T1000 (cell line): ENCODE data around the gene LRRK2.
"Not testable (repeated sequence)": the region's sequence is repeated elsewhere in the genome, so short reads cannot be mapped to it uniquely, and the experiment has no call there.

Experiments
- DNase-seq: peaks from one replicate; lab custom pipeline; 2025; ENCODE audit warnings: mixed read lengths; lab: John Stamatoyannopoulos, UW

Gene LRRK2

GRCh38 chr12:40248034-40248433, 23.2 kb downstream of the LRRK2 start:
- DNase-seq, result no peak

- no peak for DNase-seq
Measured at GRCh38 chr12:40248585-40249297, 23.9 kb downstream of the LRRK2 start.

GRCh38 chr12:40250652-40251051, 25.9 kb downstream of the LRRK2 start:
- DNase-seq, result not testable (repeated sequence)

GRCh38 chr12:40253936-40254335, 29.1 kb downstream of the LRRK2 start:
- DNase-seq, result no peak

- DNase-seq, result no peak
Measured at GRCh38 chr12:40254455-40255085, 29.8 kb downstream of the LRRK2 start.

- no peak for DNase-seq
Measured at GRCh38 chr12:40258371-40258770, 33.6 kb downstream of the LRRK2 start.

- no peak for DNase-seq
Measured at GRCh38 chr12:40261937-40262336, 37.1 kb downstream of the LRRK2 start.

GRCh38 chr12:40262657-40263056, 37.9 kb downstream of the LRRK2 start:
- DNase-seq, result no peak

- no peak for DNase-seq
Measured at GRCh38 chr12:40263616-40264409, 39.0 kb downstream of the LRRK2 start.

- no peak for DNase-seq
Measured at GRCh38 chr12:40271981-40272664, 47.3 kb downstream of the LRRK2 start.

- DNase-seq, result no peak
Measured at GRCh38 chr12:40281791-40282364, 57.1 kb downstream of the LRRK2 start.

GRCh38 chr12:40286583-40286982, 61.8 kb downstream of the LRRK2 start:
- no peak for DNase-seq

- no peak for DNase-seq
Measured at GRCh38 chr12:40287369-40287975, 62.7 kb downstream of the LRRK2 start.

- DNase-seq, result no peak
Measured at GRCh38 chr12:40292788-40293429, 68.1 kb downstream of the LRRK2 start.

GRCh38 chr12:40298341-40298740, 73.5 kb downstream of the LRRK2 start:
- DNase-seq, result no peak

- DNase-seq, result no peak
Measured at GRCh38 chr12:40300490-40300889, 75.7 kb downstream of the LRRK2 start.

- DNase-seq, result no peak
Measured at GRCh38 chr12:40309001-40309400, 84.2 kb downstream of the LRRK2 start.

- no peak for DNase-seq
Measured at GRCh38 chr12:40310211-40310610, 85.4 kb downstream of the LRRK2 start.

- no peak for DNase-seq
Measured at GRCh38 chr12:40312196-40312595, 87.4 kb downstream of the LRRK2 start.

- no peak for DNase-seq
Measured at GRCh38 chr12:40312982-40313576, 88.3 kb downstream of the LRRK2 start.

GRCh38 chr12:40313928-40314327, 89.1 kb downstream of the LRRK2 start:
- no peak for DNase-seq
